ENCODE data around the gene RASGRF1. TPM values are rescaled to one million over a fixed set of nuclear protein-coding genes. Genes with fewer than 3 reads are reported as not detected.

RASGRF1 gene
- total RNA-seq, 1 donor from 2014 or later, result 0.48 TPM

- H3K9me3 Mint-ChIP-seq (ENCODE audit: unreplicated experiment), result no peaks in the 10 kb centered on the region
Measured at GRCh38 chr15:78979456-78980320, 110.9 kb downstream of the RASGRF1 start.

GRCh38 chr15:78978601-78979179 is 111.9 kb downstream of the RASGRF1 start:
- Mint-ChIP-seq H3K9me3 (ENCODE audit: unreplicated experiment) (no peaks in the 10 kb centered on the region), H3K27me3 (ENCODE audit: unreplicated experiment) (no peaks in the 10 kb centered on the region), H3K4me3 (ENCODE audit: unreplicated experiment) (no peak overlapping the region)

More at GRCh38 chr15:78979456-78980320, 110.9 kb downstream of the RASGRF1 start:
- Mint-ChIP-seq H3K27ac (ENCODE audit: unreplicated experiment) (no peak overlapping the region), H3K4me3 (ENCODE audit: unreplicated experiment) (no peak overlapping the region), H3K27me3 (ENCODE audit: unreplicated experiment) (no peaks in the 10 kb centered on the region), H3K36me3 (ENCODE audit: unreplicated experiment) (no peaks in the 10 kb centered on the region), H3K4me1 (ENCODE audit: unreplicated experiment) (peaks cover 2% of the 10 kb centered on the region)
- peak; percentile 68 for TF ChIP-seq CTCF (IDR thresholded peaks at IDR 0.05)
- no peak for DNase-seq (ENCODE audit: extremely low spot score, unreplicated experiment)

GRCh38 chr15:78977591-78978347 is 112.8 kb downstream of the RASGRF1 start:
- no peak for TF ChIP-seq CTCF (IDR thresholded peaks at IDR 0.05)
- no peak overlapping the region for H3K4me3 Mint-ChIP-seq (ENCODE audit: unreplicated experiment)
- no peaks in the 10 kb centered on the region for H3K9me3 Mint-ChIP-seq (ENCODE audit: unreplicated experiment)
- H3K36me3 Mint-ChIP-seq (ENCODE audit: unreplicated experiment), result no peaks in the 10 kb centered on the region
- DNase-seq (ENCODE audit: extremely low spot score, unreplicated experiment), result no peak
- peaks cover 2% of the 10 kb centered on the region for H3K4me1 Mint-ChIP-seq (ENCODE audit: unreplicated experiment)
- no peak overlapping the region for H3K27ac Mint-ChIP-seq (ENCODE audit: unreplicated experiment)
- no peaks in the 10 kb centered on the region for H3K27me3 Mint-ChIP-seq (ENCODE audit: unreplicated experiment)

More at GRCh38 chr15:78978601-78979179, 111.9 kb downstream of the RASGRF1 start:
- Mint-ChIP-seq H3K4me1 (ENCODE audit: unreplicated experiment) (peaks cover 2% of the 10 kb centered on the region), H3K36me3 (ENCODE audit: unreplicated experiment) (no peaks in the 10 kb centered on the region), H3K27ac (ENCODE audit: unreplicated experiment) (no peak overlapping the region)
- DNase-seq (ENCODE audit: extremely low spot score, unreplicated experiment), result no peak
- no peak for TF ChIP-seq CTCF (IDR thresholded peaks at IDR 0.05)

GRCh38 chr15:78977091-78977571 is 113.4 kb downstream of the RASGRF1 start:
- Mint-ChIP-seq H3K27me3 (ENCODE audit: unreplicated experiment) (no peaks in the 10 kb centered on the region), H3K9me3 (ENCODE audit: unreplicated experiment) (no peaks in the 10 kb centered on the region), H3K4me3 (ENCODE audit: unreplicated experiment) (no peak overlapping the region), H3K27ac (ENCODE audit: unreplicated experiment) (no peak overlapping the region), H3K36me3 (ENCODE audit: unreplicated experiment) (no peaks in the 10 kb centered on the region), H3K4me1 (ENCODE audit: unreplicated experiment) (no peaks in the 10 kb centered on the region)
- TF ChIP-seq CTCF (IDR thresholded peaks at IDR 0.05), result no peak
- no peak for DNase-seq (ENCODE audit: extremely low spot score, unreplicated experiment)
